Natural killer cell (primary cell): ENCODE measurements around the gene ARHGAP35. TPM values are rescaled to one million over a fixed set of nuclear protein-coding genes. Genes with fewer than 3 reads are reported as not detected.

Experiments
- ATAC-seq, 3 donors: fragments of 150-1000 bp in 2 of 3; fragments of 200-7000 bp in 1 of 3; cut with Tn5 transposase; 1 replicate in 1 of 3; 2 replicates in 2 of 3; pipeline ENCODE4 v1.10.0; 2021; ENCODE audit warnings: mild to moderate bottlenecking in 2 of 3, moderate library complexity in 2 of 3
- DNase-seq, 2 donors: peaks; one replicate each; pipeline versions ENCODE4 v3.0.0 to v3.0.0-alpha.2; 2013 to 2021; ENCODE audit warnings: mixed read lengths in 1 of 2
- H3K27ac ChIP-seq: one replicate; pipeline ENCODE4 v1.5.1; 2013; ENCODE audit warnings: mild to moderate bottlenecking, low read length
- H3K27me3 ChIP-seq: one replicate; pipeline ENCODE4 v1.6.1; 2013; ENCODE audit warnings: low read length; ENCODE audit not compliant: control insufficient read depth, insufficient read depth
- H3K36me3 ChIP-seq: one replicate; pipeline ENCODE4 v1.6.1; 2013; ENCODE audit warnings: low read length; ENCODE audit not compliant: control insufficient read depth, insufficient read depth
- H3K4me1 ChIP-seq: one replicate; pipeline ENCODE4 v1.6.1; 2013; ENCODE audit warnings: low read length; ENCODE audit not compliant: control insufficient read depth, insufficient read depth
- H3K4me3 ChIP-seq: one replicate; pipeline ENCODE4 v1.5.1; 2013; ENCODE audit warnings: low read length
- H3K9me3 ChIP-seq: one replicate; pipeline ENCODE4 v1.6.1; 2013; ENCODE audit warnings: low read length; ENCODE audit not compliant: control insufficient read depth, insufficient read depth
- H3K27ac Mint-ChIP-seq, 2 donors: one replicate each; pipeline ENCODE4 v1.8.0; 2022; ENCODE audit warnings: mild to moderate bottlenecking in 2 of 2, mixed read lengths in 2 of 2, moderate library complexity in 1 of 2
- H3K27me3 Mint-ChIP-seq, 2 donors: one replicate each; pipeline ENCODE4 v1.8.0; 2022; ENCODE audit warnings: low read depth in 2 of 2, mixed read lengths in 2 of 2
- H3K36me3 Mint-ChIP-seq: one replicate; pipeline ENCODE4 v1.8.0; 2022; ENCODE audit warnings: mixed read lengths
- H3K4me1 Mint-ChIP-seq, 2 donors: one replicate each; pipeline ENCODE4 v1.8.0; 2022; ENCODE audit warnings: mixed read lengths in 2 of 2
- H3K4me3 Mint-ChIP-seq: one replicate; pipeline ENCODE4 v1.8.0; 2022; ENCODE audit warnings: mild to moderate bottlenecking, moderate library complexity, mixed read lengths
- H3K9me3 Mint-ChIP-seq, 2 donors: one replicate each; pipeline ENCODE4 v1.8.0; 2022; ENCODE audit warnings: mixed read lengths in 2 of 2
- CTCF ChIP-seq: fragments of 200-600 bp; IDR thresholded peaks from one replicate; pipeline ENCODE4 v1.8.0; 2022; ENCODE audit warnings: antibody characterized with exemption
- WGBS: methylation state at CpG from one replicate; pipeline ENCODE4 v1.1.7; 2013; ENCODE audit warnings: missing lambda C conversion rate; ENCODE audit not compliant: insufficient coverage; 5-methylcytosine and 5-hydroxymethylcytosine counted together
- intact Hi-C: fragments of 100-400 bp; cut with micrococcal nuclease; formaldehyde crosslinking; loops from one replicate; pipeline ENCODE4 v1.14.2; 2022
- total RNA-seq, 4 donors: library from RNA; stranded (reverse); fragments of 120-200 nt in 1 of 4; gene quantifications; one replicate each; pipeline versions ENCODE4 v1.2.3 to v1.2.4, GENCODE V29; 2013 to 2022

ARHGAP35 gene
- total RNA-seq, 3 donors from 2014 or later (not counting 1 experiment from before 2014, with no cell fraction given): 40.2 to 66.2 (median 48.5) TPM

GRCh38 chr19:46838160-46838559 is 22.6 kb upstream of the ARHGAP35 start:
- intact Hi-C loops: no loop called here
- H3K27ac ChIP-seq: no peak overlapping the region
- H3K36me3 ChIP-seq: peaks cover 30% of the 10 kb centered on the region
- H3K9me3 Mint-ChIP-seq: no peaks in the 10 kb centered on the region
- ATAC-seq (no peak), DNase-seq (no peak)
- H3K4me1 ChIP-seq: peaks cover 6% of the 10 kb centered on the region
- no peaks in the 10 kb centered on the region for H3K36me3 Mint-ChIP-seq
- H3K27me3 ChIP-seq: no peaks in the 10 kb centered on the region
- H3K4me3 Mint-ChIP-seq: no peak overlapping the region
- H3K4me1 Mint-ChIP-seq: peaks cover 0 to 6% of the 10 kb centered on the region in 2 donors
- WGBS: 93% methylated on average over 20 of the region's 20 CpGs
- H3K27ac Mint-ChIP-seq: no peak overlapping the region
- no peaks in the 10 kb centered on the region for H3K27me3 Mint-ChIP-seq
- no peaks in the 10 kb centered on the region for H3K9me3 ChIP-seq
- no peak overlapping the region for H3K4me3 ChIP-seq
- TF ChIP-seq CTCF: no peak

DNA sequence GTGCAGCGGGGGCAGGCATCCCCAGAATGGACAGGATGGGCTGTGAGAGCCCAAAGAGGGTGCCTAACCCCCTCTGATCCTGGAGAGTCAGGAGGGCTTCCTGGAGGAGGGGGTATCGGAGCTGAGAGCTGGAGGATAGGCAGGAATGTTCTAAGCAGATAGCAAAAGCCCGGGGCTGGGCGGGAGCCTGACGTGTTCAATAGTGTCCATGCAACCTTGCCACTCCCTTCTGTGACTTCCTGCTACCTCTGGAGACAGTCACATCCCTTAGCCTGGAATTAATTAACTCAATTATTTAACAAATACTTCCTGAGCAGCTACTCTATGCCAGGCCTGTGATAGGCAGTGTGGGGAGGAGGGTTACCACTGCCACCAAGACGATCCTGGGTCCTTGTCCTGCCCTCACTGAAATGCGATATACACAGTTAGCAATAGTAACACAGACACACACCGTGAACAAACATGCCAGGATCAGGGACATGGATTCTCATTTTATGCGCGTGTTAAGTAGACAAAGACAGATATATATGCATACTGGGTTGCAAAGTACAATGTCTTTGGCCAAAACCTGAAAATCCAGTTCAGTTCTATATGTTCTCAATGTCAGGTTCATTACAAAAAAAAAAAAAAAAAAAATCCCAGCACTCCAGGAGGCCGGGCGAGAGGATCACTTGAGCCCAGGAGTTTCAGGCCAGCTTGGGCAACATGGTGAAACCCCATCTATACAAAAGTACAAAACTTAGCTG is 20.9 kb upstream of the ARHGAP35 start:
- no peaks in the 10 kb centered on the region for H3K9me3 Mint-ChIP-seq
- Histone ChIP-seq H3K27me3 (no peaks in the 10 kb centered on the region), H3K36me3 (peaks cover 37% of the 10 kb centered on the region), H3K4me1 (peaks cover 6% of the 10 kb centered on the region), H3K9me3 (no peaks in the 10 kb centered on the region), H3K27ac (no peak overlapping the region), H3K4me3 (no peak overlapping the region)
- H3K36me3 Mint-ChIP-seq: no peaks in the 10 kb centered on the region
- no peaks in the 10 kb centered on the region for H3K27me3 Mint-ChIP-seq
- no peak overlapping the region for H3K27ac Mint-ChIP-seq
- H3K4me3 Mint-ChIP-seq: no peak overlapping the region
- WGBS: 98% methylated on average over 10 of the region's 12 CpGs
- peaks cover 0 to 7% of the 10 kb centered on the region in 2 donors for H3K4me1 Mint-ChIP-seq
- intact Hi-C loops: loop anchor here (1.0 kb wide), 1 partner anchor 83 kb away; no protein-coding TSS in a partner anchor
- no peak for DNase-seq
- ATAC-seq: no peak
- no peak for TF ChIP-seq CTCF

DNA sequence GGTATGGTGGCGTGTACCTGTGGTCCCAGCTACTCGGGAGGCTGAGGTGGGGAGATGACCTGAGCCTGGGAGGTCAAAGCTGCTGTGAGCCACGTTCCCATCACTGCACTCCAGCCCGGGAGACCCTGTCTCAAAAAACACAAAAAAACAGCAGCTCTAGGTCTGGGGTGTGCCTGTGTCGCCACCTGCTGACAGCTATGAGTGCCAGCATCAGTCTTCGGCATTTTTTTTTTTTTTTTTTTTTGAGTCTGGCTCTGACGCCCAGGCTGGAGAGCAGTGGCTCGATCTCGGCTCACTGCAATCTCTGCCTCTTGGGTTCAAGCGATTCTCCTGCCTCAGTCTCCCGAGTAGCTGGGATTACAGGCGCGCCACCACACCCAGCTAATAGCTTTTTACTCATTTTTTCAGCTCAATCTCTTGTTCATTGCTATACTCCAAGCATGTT is 20.3 kb upstream of the ARHGAP35 start:
- Histone ChIP-seq H3K27ac (no peak overlapping the region), H3K4me1 (peaks cover 6% of the 10 kb centered on the region), H3K4me3 (no peak overlapping the region), H3K9me3 (no peaks in the 10 kb centered on the region), H3K36me3 (peaks cover 37% of the 10 kb centered on the region), H3K27me3 (no peaks in the 10 kb centered on the region)
- no peak overlapping the region for H3K27ac Mint-ChIP-seq
- peak; percentile 75 for TF ChIP-seq CTCF
- 20% methylated on average over 13 of the region's 13 CpGs for WGBS
- peak; percentile 81 to 99 (median 95) for ATAC-seq
- H3K4me1 Mint-ChIP-seq: peaks cover 0 to 8% of the 10 kb centered on the region in 2 donors
- no peaks in the 10 kb centered on the region for H3K9me3 Mint-ChIP-seq
- H3K4me3 Mint-ChIP-seq: no peak overlapping the region
- DNase-seq: peak in 1 of 2 donors; percentile 87
- H3K36me3 Mint-ChIP-seq: peaks cover 2% of the 10 kb centered on the region
- intact Hi-C loops: loop anchor here (1.0 kb wide), 1 partner anchor 83 kb away; no protein-coding TSS in a partner anchor
- H3K27me3 Mint-ChIP-seq: no peaks in the 10 kb centered on the region
